Ishikawa (cell line): ENCODE data around the gene INPP4B.

Experiments
- CEBPB ChIP-seq: IDR thresholded peaks from 2 replicates; pipeline ENCODE4 v1.6.1; 2012
- CREB1 ChIP-seq: IDR thresholded peaks from 2 replicates; pipeline ENCODE4 v1.6.1; 2012; ENCODE audit warnings: low read depth
- EGR1 ChIP-seq: IDR thresholded peaks from 2 replicates; pipeline ENCODE4 v1.6.1; 2012
- EP300 ChIP-seq: IDR thresholded peaks from 2 replicates; pipeline ENCODE4 v1.6.1; 2012; ENCODE audit warnings: borderline replicate concordance
- FOXM1 ChIP-seq: IDR thresholded peaks from 2 replicates; pipeline ENCODE4 v1.6.1; 2012; ENCODE audit warnings: low read depth, borderline replicate concordance
- NFIC ChIP-seq: IDR thresholded peaks from 2 replicates; pipeline ENCODE4 v1.6.1; 2012
- RAD21 ChIP-seq: IDR thresholded peaks from 2 replicates; pipeline ENCODE4 v1.6.1; 2012; ENCODE audit warnings: low read depth
- TAF1 ChIP-seq: IDR thresholded peaks from 2 replicates; pipeline ENCODE4 v1.6.1; 2012; ENCODE audit warnings: low read depth, mild to moderate bottlenecking
- TCF12 ChIP-seq: IDR thresholded peaks from 2 replicates; pipeline ENCODE4 v1.6.1; 2012; ENCODE audit warnings: low read depth
- TEAD4 ChIP-seq: IDR thresholded peaks from 2 replicates; pipeline ENCODE4 v1.6.1; 2012
- USF1 ChIP-seq: IDR thresholded peaks from 2 replicates; pipeline ENCODE4 v1.6.1; 2012
- YY1 ChIP-seq: IDR thresholded peaks from 2 replicates; pipeline ENCODE4 v1.6.1; 2012; ENCODE audit warnings: low read depth
- TF ChIP-seq, protein P1 (sequence below): IDR thresholded peaks from 2 replicates; pipeline ENCODE4 v1.6.1; 2012; ENCODE audit warnings: low read depth, mild to moderate bottlenecking
- TF ChIP-seq, protein P2 (sequence below): IDR thresholded peaks from 2 replicates; pipeline ENCODE4 v1.6.1; 2012

DNA sequence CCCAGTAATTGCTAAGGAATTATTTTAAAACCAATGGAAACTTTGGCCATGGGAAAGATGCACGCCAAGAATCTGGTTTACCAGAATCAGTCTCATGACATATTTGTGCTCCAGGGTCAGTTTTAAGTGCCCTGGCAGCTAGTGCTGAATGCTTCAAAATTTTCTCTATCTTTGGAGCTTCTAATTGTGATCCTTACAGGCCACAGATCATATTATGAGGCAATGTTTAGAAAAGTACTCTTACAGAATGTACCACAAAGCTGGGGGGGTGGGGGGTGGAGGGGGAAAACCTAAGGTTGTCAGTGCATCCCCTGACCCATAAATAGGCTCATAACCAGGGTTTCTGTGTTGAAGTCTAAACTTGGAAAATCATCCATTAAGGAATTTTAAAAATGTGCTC, 514.5 kb downstream of the INPP4B start:
- TF ChIP-seq, protein P1, sequence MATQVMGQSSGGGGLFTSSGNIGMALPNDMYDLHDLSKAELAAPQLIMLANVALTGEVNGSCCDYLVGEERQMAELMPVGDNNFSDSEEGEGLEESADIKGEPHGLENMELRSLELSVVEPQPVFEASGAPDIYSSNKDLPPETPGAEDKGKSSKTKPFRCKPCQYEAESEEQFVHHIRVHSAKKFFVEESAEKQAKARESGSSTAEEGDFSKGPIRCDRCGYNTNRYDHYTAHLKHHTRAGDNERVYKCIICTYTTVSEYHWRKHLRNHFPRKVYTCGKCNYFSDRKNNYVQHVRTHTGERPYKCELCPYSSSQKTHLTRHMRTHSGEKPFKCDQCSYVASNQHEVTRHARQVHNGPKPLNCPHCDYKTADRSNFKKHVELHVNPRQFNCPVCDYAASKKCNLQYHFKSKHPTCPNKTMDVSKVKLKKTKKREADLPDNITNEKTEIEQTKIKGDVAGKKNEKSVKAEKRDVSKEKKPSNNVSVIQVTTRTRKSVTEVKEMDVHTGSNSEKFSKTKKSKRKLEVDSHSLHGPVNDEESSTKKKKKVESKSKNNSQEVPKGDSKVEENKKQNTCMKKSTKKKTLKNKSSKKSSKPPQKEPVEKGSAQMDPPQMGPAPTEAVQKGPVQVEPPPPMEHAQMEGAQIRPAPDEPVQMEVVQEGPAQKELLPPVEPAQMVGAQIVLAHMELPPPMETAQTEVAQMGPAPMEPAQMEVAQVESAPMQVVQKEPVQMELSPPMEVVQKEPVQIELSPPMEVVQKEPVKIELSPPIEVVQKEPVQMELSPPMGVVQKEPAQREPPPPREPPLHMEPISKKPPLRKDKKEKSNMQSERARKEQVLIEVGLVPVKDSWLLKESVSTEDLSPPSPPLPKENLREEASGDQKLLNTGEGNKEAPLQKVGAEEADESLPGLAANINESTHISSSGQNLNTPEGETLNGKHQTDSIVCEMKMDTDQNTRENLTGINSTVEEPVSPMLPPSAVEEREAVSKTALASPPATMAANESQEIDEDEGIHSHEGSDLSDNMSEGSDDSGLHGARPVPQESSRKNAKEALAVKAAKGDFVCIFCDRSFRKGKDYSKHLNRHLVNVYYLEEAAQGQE, result no peak
- TF ChIP-seq, protein P2, sequence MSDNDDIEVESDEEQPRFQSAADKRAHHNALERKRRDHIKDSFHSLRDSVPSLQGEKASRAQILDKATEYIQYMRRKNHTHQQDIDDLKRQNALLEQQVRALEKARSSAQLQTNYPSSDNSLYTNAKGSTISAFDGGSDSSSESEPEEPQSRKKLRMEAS, result no peak
- TF ChIP-seq CREB1 (no peak), EGR1 (no peak), RAD21 (no peak), TAF1 (no peak), TEAD4 (no peak), FOXM1 (no peak), USF1 (no peak), CEBPB (no peak), EP300 (no peak), NFIC (no peak), TCF12 (no peak), YY1 (no peak)
